Dendritic cell treated with granulocyte-macrophage colony-stimulating factor and Interleukin-4, amounts not matched to agents 40 ng/mL and 50 ng/mL, for 4 days (primary cell): ENCODE results near the gene CAPN2.

Source experiments
- H3K27ac Mint-ChIP-seq: one replicate; pipeline ENCODE4 v1.8.0; 2022; ENCODE audit warnings: mild to moderate bottlenecking, mixed read lengths
- H3K27me3 Mint-ChIP-seq: one replicate; pipeline ENCODE4 v1.8.0; 2022; ENCODE audit warnings: mild to moderate bottlenecking, mixed read lengths
- H3K36me3 Mint-ChIP-seq: one replicate; pipeline ENCODE4 v1.8.0; 2022; ENCODE audit warnings: low read depth, mixed read lengths
- H3K4me1 Mint-ChIP-seq: one replicate; pipeline ENCODE4 v1.8.0; 2022; ENCODE audit warnings: low read depth, mixed read lengths
- H3K4me3 Mint-ChIP-seq: one replicate; pipeline ENCODE4 v1.8.0; 2022; ENCODE audit warnings: mild to moderate bottlenecking, moderate library complexity, mixed read lengths
- H3K9me3 Mint-ChIP-seq: one replicate; pipeline ENCODE4 v1.8.0; 2022; ENCODE audit warnings: mixed read lengths
- intact Hi-C: fragments of 100-400 bp; cut with micrococcal nuclease; formaldehyde crosslinking; loops from one replicate; pipeline ENCODE4 v1.15.0; 2022

Gene CAPN2

DNA sequence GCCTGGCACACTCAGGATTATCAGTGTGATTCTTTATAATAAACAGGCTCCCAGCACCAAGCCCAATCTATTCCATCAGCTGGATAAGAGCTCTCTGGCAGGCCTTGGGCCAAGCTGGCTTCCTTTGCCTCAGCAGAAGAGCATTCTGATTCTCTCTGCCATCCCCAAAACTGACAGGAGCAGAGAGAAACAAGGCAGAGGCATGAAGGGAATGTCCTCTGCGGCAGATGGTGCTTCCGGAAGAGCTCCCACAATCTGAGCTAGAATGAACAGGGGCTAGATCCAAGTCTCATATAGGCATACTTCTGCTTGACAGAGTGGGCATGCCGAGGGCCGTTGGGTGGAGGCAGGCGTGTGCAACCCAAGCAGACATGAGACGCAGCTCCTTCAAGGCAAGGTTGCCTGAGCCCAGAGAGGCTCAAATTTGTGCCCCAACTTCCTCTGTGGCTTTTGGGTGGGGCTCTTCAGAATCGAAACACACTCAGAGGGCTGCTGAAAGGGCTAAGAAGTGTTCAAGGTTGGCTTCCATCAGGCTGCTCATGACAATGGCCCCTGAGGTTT lies 4.0 kb downstream of the CAPN2 start:
- no peaks in the 10 kb centered on the region for H3K9me3 Mint-ChIP-seq
- peak overlapping the region; percentile 31 for H3K4me3 Mint-ChIP-seq
- peaks cover 61% of the 10 kb centered on the region for H3K36me3 Mint-ChIP-seq
- peak overlapping the region; percentile 81 for H3K27ac Mint-ChIP-seq
- H3K27me3 Mint-ChIP-seq, result no peaks in the 10 kb centered on the region
- intact Hi-C loops, result loop anchor here (10.0 kb wide), 1 partner anchor 128 kb away; the partner anchor contains the start of gene TP53BP2
- peaks cover 79% of the 10 kb centered on the region for H3K4me1 Mint-ChIP-seq

DNA sequence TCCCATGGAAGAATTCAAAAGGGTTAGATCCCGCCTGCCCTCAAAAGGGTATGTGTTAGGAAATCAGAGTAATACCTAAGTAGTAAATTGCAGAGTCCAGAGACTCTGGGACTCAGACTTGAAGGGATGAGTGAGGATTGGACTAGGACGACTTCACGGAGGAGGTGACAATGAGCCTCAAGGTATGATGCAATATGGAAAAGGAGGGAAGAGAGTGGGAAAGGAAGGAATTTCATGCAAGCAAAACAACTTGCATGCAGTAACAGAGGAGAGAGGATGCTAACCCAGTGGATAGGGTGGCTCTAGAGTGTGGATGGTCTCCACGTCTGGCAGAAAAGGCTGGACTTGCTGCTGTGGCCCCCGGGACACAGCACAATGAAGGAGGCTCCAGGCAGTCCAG lies 4.8 kb downstream of the CAPN2 start:
- no peaks in the 10 kb centered on the region for H3K27me3 Mint-ChIP-seq
- peaks cover 86% of the 10 kb centered on the region for H3K4me1 Mint-ChIP-seq
- intact Hi-C loops, result loop anchor here (10.0 kb wide), 1 partner anchor 128 kb away; the partner anchor contains the start of gene TP53BP2
- peak overlapping the region; percentile 46 for H3K4me3 Mint-ChIP-seq
- H3K27ac Mint-ChIP-seq, result peak overlapping the region; percentile 81
- peaks cover 69% of the 10 kb centered on the region for H3K36me3 Mint-ChIP-seq
- no peaks in the 10 kb centered on the region for H3K9me3 Mint-ChIP-seq

DNA sequence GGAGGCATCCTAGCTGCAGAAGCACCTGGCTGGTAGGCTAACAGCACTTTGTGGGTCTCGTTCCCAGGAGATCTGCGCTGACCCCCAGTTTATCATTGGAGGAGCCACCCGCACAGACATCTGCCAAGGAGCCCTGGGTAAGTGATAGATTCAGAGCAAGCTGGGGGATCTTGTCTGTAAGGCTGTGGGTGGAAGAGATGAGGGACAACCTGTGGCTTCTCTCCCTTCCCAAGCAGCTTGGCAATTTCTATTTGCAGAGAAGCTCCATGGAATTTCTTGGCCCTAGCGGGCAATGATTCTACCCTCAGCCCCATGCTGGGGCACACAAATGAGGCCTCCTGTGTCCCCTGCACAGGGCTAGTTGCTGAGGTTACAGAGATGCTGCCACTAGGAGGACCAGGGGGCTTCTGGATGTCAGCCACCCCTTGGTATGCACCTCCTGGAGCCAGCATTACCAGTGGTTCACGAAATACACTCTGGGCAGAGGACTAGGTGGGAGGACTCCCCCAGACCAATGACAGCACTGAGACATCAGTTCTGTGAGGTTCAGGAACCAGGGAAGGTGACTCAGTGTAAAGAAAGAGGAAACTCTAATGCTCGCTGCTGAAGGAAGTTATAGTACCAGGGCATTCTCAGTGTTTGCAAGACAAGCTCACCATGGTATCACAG lies 5.5 kb downstream of the CAPN2 start:
- intact Hi-C loops, result loop anchor here (1.0 to 10.0 kb wide), 2 partner anchors 8 to 127 kb away; partner anchors contain the start of gene TP53BP2
- H3K27ac Mint-ChIP-seq, result peak overlapping the region; percentile 81
- H3K4me3 Mint-ChIP-seq, result no peak overlapping the region
- no peaks in the 10 kb centered on the region for H3K27me3 Mint-ChIP-seq
- peaks cover 71% of the 10 kb centered on the region for H3K36me3 Mint-ChIP-seq
- no peaks in the 10 kb centered on the region for H3K9me3 Mint-ChIP-seq
- peaks cover 90% of the 10 kb centered on the region for H3K4me1 Mint-ChIP-seq

DNA sequence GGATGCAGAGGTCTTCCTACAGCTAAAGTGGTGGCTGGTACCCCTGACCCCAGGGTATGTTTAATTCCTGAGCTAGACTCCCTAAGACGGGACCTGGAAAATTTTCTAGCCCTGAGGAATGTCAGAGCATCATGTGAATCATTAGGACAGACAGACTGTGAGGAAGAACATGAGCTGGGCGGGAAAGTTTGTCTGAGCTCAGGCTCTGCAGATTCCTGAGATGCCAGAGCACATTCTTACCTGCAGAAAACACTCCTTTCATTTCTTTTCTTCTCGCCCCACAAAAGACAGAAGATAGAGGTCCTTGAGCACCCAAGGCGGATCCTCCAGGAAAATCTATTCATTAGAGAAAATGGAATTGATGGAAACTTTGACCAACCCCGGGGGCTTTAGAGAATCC lies 6.5 kb downstream of the CAPN2 start:
- intact Hi-C loops, result loop anchor here (1.0 to 10.0 kb wide), 2 partner anchors 7 to 126 kb away; partner anchors contain the start of gene TP53BP2
- Mint-ChIP-seq H3K4me3 (no peak overlapping the region), H3K4me1 (peaks cover 90% of the 10 kb centered on the region), H3K36me3 (peaks cover 71% of the 10 kb centered on the region), H3K27ac (peak overlapping the region; percentile 81), H3K9me3 (no peaks in the 10 kb centered on the region), H3K27me3 (no peaks in the 10 kb centered on the region)

DNA sequence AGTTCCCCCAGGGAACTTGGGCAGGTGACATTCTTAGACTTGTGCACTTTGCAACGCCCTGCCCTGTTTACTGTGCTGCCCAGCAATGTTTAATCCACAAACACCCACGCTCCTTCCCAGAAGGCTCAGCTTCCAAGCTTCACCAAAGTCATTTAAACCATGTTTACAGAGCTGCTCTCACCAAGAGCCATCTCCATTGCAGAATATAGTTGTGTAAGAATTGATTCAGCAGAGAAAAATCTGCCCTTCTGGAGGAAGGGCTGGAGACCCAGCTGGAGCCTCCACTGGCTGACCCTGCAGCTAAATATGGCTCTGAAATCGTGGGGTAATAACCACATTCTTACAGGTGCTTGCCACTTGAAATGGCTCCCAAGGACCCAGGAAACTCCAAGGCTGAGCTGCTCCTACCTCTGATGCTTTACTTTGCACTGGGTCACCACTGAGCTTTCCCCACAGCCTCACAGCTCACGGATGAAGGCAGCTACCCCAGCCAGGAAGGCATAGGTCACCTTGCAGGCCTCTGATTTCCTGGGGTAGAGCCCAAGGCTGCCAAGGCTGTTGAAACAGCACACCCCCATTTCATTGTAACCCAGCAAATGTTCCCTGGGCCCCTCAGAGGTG lies 8.7 kb downstream of the CAPN2 start:
- H3K36me3 Mint-ChIP-seq, result peaks cover 89% of the 10 kb centered on the region
- no peaks in the 10 kb centered on the region for H3K9me3 Mint-ChIP-seq
- peaks cover 87% of the 10 kb centered on the region for H3K4me1 Mint-ChIP-seq
- H3K27me3 Mint-ChIP-seq, result no peaks in the 10 kb centered on the region
- no peak overlapping the region for H3K4me3 Mint-ChIP-seq
- H3K27ac Mint-ChIP-seq, result peak overlapping the region; percentile 45
- intact Hi-C loops, result no loop called here

DNA sequence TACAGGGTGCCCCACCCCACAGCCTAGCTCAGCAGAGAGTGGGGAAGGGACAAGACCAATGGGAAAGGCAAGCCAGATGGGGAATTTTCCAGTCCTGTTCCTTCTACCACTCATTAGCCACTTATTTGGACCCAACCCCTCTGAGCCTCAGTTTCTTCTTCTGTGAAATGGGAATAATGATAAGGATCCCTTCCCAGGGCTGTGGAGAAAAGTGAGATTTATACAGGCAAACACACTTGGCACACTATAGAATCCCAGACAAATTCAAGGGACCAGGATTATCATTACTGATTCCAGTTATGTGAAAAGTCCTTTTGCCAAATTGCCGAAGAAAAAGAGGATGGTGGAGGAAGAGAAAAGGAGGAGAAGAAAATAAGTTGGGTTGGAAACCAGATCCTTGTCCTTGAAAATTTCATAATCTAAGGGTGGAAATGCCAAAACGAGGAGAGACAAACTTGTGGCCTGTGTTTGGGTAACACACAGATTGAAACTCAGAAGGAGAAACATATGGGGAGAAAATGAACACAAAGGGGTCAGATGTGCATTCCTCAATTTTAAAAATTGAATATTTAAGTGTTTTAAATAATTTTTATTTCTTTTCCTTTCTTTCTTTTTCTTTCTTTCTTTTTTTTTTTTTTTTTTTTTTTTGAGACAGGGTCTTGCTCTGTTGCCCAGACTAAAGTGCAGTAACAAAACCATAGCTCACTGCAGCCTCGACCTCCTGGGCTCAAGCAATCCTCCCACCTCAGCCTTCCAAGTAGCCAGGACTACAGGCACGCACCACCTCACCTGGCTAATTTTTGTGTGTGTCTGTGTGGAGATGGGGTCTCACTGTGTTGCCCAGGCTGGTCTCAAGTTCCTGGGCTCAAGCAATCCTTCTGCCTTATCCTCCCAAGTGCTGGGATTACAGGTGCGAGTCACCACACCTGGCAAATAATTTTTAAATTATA lies 9.6 kb downstream of the CAPN2 start:
- intact Hi-C loops, result no loop called here
- Mint-ChIP-seq H3K27ac (peak overlapping the region; percentile 45), H3K36me3 (peaks cover 87% of the 10 kb centered on the region), H3K27me3 (no peaks in the 10 kb centered on the region), H3K9me3 (no peaks in the 10 kb centered on the region), H3K4me3 (no peak overlapping the region), H3K4me1 (peaks cover 87% of the 10 kb centered on the region)

DNA sequence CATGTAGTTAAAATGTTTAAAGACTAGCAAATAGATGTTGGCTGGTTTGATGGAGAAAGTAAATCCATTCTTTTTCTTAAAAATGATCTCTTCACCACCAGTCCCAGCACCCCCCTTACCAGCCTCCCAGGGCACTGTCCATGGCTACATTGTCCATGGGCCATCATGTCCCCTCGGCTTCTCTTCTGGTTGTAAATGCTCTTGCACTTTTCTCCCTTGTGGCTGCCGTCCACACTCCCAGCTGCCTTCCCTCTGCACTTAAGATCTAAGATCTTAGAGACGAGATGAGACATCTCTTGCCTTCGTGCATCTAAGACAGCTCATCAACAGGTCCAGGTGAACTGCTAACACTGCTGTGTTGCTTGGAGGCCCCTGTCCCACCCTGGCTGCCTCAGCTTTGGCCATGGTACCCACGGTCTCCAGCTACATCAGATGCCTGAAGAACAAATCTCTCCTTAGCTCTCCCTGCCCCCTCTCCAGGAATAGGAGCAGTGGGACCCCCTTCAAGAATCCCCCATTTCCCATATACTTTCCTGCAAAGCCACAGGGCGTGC lies 11.1 kb downstream of the CAPN2 start:
- intact Hi-C loops, result no loop called here
- peak overlapping the region; percentile 24 for H3K4me3 Mint-ChIP-seq
- peaks cover 87% of the 10 kb centered on the region for H3K4me1 Mint-ChIP-seq
- H3K9me3 Mint-ChIP-seq, result no peaks in the 10 kb centered on the region
- H3K27ac Mint-ChIP-seq, result peak overlapping the region; percentile 45
- no peaks in the 10 kb centered on the region for H3K27me3 Mint-ChIP-seq
- peaks cover 90% of the 10 kb centered on the region for H3K36me3 Mint-ChIP-seq

DNA sequence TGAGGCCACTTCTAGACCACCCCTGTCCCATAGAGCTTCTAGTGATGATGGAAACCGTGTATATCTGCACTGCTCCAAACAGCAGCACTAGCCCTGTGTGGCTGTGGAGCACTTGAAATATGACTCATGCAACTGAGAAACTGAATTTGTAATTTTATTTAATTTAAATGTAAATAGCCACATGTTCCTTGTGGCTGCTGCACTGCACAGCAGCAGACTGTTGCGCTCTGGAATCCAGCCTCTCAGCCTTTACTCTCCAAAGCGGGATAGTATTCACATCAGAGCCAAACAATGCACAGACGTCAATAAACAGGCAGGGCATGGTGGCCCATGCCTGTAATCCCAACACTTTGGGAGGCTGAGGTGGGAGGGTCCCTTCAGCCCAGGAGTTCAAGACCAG lies 12.0 kb downstream of the CAPN2 start:
- Mint-ChIP-seq H3K27me3 (no peaks in the 10 kb centered on the region), H3K9me3 (no peaks in the 10 kb centered on the region), H3K4me3 (no peak overlapping the region), H3K4me1 (peaks cover 93% of the 10 kb centered on the region), H3K27ac (peak overlapping the region; percentile 45), H3K36me3 (peaks cover 90% of the 10 kb centered on the region)
- intact Hi-C loops, result no loop called here

DNA sequence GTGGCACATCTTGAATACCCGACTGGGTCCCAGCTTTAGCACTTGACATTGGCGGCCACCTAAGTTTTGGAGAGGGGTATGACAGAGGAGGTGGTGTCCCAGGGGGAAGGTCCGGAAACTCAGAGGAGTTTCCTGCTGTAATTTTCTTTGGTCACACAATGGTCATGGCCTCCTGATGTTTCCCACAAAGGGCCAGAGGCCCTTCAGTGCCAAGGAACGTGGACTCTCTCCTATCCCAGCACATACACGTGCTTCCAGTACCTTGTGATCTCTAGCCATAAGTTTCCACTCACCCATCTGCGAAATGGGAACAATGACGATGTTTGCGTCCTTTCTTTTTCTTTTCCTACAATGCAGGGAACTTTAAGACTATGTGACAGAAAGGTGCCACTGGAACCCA lies 13.2 kb downstream of the CAPN2 start:
- Mint-ChIP-seq H3K27ac (peak overlapping the region; percentile 91), H3K4me1 (peaks cover 91% of the 10 kb centered on the region), H3K9me3 (no peaks in the 10 kb centered on the region), H3K4me3 (no peak overlapping the region), H3K36me3 (peaks cover 87% of the 10 kb centered on the region), H3K27me3 (no peaks in the 10 kb centered on the region)
- intact Hi-C loops, result no loop called here

DNA sequence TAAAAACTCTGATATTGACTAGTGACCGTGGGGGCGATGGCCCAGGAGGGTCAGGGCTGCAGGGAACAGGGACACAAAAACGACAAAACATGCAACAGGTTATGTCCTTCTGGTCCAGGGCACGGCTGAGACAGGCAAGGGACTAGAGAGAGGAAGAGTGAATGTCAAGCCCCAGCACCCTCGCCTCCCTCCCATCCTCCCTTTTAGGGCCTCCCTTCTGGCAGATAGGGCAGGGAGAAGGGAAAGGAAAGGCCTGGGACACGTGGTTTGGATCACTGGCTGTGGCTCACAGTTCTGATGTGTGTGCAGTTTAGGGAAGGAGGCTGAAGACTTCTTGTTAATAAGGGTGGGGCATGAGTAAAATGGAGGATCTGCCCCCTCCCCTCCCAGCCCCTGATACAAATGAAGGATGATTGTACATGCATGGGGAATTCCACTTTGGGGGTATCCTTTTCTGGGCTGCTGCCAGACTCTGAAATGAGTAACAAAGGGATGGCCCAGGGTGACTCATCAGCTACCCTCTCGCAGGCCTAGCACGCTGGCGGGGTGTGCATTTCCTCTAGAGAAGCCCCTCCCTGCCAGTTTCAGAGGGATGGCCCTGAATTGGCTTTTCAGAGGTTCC lies 14.2 kb downstream of the CAPN2 start:
- Mint-ChIP-seq H3K4me3 (peak overlapping the region; percentile 76), H3K27me3 (no peaks in the 10 kb centered on the region), H3K27ac (peak overlapping the region; percentile 91), H3K4me1 (peaks cover 91% of the 10 kb centered on the region), H3K9me3 (no peaks in the 10 kb centered on the region), H3K36me3 (peaks cover 84% of the 10 kb centered on the region)
- intact Hi-C loops, result loop anchor here (1.0 to 2.0 kb wide), 2 partner anchors 8 to 14 kb away; partner anchors contain the start of gene CAPN2

DNA sequence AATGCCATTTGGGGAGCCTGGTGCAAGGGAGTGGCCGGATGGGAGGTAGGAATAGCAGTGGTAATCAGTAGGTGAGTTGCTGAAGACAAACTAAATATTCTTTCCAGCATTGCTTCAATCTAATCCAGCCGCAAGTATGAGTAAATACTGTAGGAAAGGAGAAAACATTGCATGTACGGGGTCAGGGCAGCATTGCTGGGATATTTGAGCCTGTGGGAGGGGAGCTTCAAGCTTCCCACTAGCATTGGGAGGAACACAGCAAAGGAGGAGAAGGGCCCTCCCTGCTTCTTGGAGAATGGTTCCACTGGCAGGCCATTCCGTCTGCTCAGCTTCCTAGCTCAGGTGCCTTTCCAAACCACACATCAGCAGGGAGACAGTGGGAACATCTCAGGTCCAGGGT lies 15.2 kb downstream of the CAPN2 start:
- H3K36me3 Mint-ChIP-seq, result peaks cover 87% of the 10 kb centered on the region
- H3K4me3 Mint-ChIP-seq, result peak overlapping the region; percentile 28
- peak overlapping the region; percentile 91 for H3K27ac Mint-ChIP-seq
- H3K9me3 Mint-ChIP-seq, result no peaks in the 10 kb centered on the region
- intact Hi-C loops, result loop anchor here (2.0 kb wide), 1 partner anchor 15 kb away; the partner anchor contains the start of gene CAPN2
- H3K4me1 Mint-ChIP-seq, result peaks cover 93% of the 10 kb centered on the region
- H3K27me3 Mint-ChIP-seq, result no peaks in the 10 kb centered on the region

DNA sequence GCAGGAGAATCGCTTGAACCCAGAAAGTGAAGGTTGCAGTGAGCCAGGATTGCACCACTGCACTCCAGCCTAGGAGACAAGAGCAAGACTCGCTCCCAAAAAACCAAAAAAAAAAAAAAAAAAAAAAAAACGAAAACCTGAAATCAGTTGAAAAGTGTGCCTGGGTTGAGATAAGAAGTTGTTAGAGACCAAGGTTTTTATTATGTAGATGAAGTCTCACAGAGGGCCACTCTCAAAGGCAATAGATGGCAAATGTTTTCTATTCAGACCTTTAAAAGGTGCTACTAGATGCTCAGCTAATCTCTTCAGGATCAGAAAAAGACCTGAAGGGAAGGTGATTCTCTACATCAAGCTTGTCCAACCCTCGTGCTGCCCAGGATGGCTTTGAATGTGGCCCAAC lies 17.6 kb downstream of the CAPN2 start:
- no peak overlapping the region for H3K27ac Mint-ChIP-seq
- no peaks in the 10 kb centered on the region for H3K9me3 Mint-ChIP-seq
- no peaks in the 10 kb centered on the region for H3K27me3 Mint-ChIP-seq
- peaks cover 85% of the 10 kb centered on the region for H3K4me1 Mint-ChIP-seq
- intact Hi-C loops, result no loop called here
- no peak overlapping the region for H3K4me3 Mint-ChIP-seq
- peaks cover 88% of the 10 kb centered on the region for H3K36me3 Mint-ChIP-seq
